NCI-H1694 (cell line): Measurements from ENCODE around the gene ILK.
A peak's percentile ranks its signal among the peaks of the same experiment; 100 is the strongest.

Source experiments
- DNase-seq: peaks from one replicate; lab custom pipeline; 2025; lab: John Stamatoyannopoulos, UW

ILK gene

GRCh38 chr11:6574816-6575715 lies 28.5 kb upstream of the ILK start:
- no peak for DNase-seq

DNA sequence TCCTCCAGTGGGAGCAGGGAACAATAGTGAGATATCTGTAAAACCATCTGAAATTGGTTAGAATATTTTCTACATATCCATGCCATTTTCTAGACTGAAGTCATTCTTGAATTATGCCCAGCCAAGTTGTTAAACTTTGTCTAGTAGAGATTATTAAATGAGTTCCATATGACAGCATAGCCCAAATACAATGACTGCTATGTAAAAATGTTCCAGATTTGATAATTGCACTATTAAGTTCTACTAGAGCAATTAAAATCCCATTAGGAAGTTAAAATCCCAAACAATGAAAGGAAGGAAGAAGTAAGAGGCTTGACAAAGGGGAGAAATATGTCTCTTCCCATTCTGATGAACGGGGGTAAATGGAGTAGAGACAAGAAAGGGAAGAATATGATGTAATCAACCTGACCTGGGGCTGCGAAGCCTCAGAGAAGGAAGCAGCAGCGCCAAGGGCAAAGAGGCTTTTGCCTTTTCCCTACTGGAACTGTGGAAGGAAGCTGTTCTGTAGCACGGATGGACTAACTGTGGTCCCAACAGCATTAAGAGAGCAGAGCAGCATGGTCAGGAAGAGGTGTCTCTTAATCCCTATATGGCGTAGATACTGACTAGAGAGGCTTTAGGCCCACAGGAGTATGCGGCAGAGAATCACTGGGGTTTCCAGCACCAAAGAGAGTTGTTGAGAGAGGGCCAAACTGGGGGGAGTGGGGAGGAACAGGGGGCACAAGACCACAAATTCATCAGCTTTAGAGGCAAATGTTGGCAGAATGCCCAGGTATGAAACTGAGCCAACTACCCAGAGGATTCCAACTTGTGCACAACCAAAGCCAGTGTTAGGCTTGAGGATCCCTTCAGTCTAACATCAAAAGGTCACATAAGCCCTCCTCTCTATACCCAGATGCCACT lies 26.9 kb upstream of the ILK start:
- DNase-seq: peak; percentile 68

- no peak for DNase-seq
These were observed 25.4 kb upstream of the ILK start for GRCh38 chr11:6578134-6578533.

DNA sequence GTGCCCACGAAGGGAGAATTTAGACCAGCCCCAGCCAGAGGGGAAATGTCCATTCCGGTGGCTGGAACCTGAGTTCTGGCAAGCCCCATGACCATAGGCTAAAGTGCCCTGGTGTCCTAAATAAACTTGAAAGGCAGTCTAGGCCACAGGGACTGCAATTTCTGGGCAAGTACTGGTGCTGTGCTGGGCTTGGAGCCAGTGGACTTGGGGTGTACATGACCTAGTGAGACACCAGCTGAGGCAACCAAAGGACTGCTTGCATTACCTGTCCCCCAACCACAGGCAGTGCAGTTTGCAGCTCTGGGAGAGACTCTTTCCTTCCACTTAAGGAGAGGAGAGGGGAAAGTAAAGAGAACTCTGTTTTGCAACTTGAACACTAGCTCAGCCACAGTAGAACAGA lies 23.9 kb upstream of the ILK start:
- no peak for DNase-seq

DNA sequence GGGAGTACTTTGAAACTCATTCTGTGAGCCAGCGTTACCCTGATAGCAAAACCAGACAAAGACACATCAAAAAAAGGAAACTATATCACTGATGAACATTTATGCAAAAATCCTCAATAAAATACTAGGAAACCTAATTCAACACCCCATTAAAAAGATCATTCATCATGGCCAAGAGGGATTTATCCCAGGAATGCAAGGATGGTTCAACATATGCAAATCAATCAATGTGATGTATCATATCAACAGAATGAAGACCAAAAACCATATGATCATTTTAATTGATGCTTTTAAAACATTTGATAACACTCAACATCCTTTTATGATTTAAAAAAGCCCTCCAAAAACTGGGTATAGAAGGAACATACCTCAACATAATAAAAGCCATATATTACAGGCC lies 20.0 kb upstream of the ILK start:
- DNase-seq: no peak

DNA sequence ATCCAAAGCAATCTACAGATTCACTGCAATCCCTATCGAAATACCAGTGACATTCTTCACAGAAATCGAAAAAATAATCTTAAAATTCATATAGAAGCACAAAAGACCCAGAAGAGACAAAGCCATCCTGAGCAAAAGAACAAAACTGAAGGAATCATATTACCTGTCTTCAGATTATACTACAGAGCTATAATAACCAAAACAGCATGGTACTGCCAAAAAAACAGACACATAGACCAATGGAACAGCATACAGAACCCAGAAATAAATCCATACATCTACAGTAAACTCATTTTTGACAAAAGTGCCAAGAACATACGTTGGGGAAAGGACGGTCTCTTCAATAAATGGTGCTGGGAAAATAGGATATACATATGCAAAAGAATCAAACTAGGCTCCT lies 19.0 kb upstream of the ILK start:
- DNase-seq: no peak

GRCh38 chr11:6586434-6587359 lies 16.9 kb upstream of the ILK start:
- DNase-seq: no peak

GRCh38 chr11:6587360-6587953 lies 16.1 kb upstream of the ILK start:
- DNase-seq: no peak

DNA sequence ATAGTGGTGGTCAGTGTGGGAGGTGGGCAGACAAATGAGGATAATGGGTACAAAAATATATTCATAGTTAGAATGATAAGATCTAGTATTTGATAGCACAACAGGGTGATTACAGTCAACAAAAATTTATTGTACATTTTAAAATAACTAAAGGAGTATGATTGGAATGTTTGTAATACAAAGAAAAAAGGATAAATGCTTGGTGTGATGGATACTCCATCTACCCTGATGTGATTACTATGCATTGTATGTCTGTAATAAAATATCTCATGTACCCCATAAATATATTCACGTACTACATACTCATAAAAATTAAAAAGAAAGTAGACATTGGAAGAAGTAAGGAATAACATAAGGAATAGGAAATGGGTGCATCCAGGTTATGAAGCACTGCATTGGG lies 15.6 kb upstream of the ILK start:
- no peak for DNase-seq

- DNase-seq: no peak
These were observed 9.3 kb upstream of the ILK start for GRCh38 chr11:6594142-6594768.

GRCh38 chr11:6596239-6596877 lies 7.2 kb upstream of the ILK start:
- no peak for DNase-seq

- no peak for DNase-seq
These were observed 5.0 kb upstream of the ILK start for GRCh38 chr11:6598555-6598954.

DNA sequence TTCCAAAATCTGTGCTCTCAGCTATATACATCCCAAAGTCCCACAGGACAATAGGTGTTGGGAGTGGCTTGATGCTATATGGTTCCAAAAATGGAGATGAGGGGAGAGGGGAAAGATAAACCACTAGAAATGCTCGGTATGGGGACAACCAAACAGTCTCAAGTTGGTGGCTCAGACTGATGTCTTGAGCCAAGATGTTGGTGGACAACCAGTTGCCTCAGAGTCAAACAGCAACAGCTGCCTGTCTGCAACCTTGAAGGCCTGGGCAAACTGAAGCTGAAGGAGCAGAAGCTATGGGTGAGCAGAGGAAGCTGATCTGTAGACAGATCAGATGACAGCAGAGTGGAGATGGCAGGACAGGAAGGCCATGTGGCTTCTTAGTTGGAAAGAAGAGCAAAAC lies 4.1 kb upstream of the ILK start:
- no peak for DNase-seq

DNA sequence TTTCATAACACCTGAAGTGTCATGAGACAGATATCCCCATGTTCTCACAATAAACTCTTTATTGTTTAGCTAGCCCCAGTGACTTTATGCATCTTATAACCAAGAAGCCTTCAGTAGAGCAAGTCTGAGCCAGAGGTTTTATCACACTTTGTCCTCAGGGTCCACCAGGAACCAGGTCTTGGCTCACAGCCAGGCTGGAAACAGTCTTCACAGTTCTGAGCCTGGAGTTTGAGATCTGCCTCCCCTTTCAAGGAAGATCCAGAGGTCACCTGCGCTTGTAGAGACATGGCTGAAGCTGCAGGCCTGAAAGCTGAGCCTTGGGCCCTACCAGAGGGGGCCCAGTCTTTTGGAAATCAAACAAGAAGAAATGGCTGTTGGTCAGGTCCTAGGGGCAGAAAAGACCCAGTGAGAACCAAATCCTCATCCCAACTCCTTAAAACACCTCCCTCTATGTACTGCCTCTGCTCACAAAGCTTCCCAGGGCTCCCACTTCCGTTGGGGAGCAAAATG lies 3.6 kb upstream of the ILK start:
- DNase-seq: no peak

DNA sequence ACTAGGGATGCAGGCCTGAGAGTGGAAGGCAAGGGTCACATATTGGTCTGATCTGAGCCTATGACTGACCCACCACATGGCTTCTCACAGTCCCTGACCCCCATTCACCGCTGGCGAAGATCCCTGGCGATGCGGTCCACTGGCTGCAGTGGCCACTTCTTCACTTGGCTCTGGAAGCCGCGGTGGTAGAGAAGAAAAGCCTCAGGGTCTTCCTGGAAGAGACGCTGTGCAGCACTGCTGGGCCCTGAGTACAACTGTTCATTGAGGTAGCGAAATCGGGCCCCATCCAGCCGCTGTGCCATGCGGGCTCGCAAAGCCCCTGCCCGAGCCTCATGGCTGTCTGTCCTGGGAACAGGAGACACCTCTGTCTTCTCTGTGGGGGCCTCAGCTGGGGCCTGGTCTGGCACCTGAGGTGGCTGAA lies 2.5 kb upstream of the ILK start:
- no peak for DNase-seq

- no peak for DNase-seq
These were observed 1.3 kb upstream of the ILK start for GRCh38 chr11:6602096-6602940.

DNA sequence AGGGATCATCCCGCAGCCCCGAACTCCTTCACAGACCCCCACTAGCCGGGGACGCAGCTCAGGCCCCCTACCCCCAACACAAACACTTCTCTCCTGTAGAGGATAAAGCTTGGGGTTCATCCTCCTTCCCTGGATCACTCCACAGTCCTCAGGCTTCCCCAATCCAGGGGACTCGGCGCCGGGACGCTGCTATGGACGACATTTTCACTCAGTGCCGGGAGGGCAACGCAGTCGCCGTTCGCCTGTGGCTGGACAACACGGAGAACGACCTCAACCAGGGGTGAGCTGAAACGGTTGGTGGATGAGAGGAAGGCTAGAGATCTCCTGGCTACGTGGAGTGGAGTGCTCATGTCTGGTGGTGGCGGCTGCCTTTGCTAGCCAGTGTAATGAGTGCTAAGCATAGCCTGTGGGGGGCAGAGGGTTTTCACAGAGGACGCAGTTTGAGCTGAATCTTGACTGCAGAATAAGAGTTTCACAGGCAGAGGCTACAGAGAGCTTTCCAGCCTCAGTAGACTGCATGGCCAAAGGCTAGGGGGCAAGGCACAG lies 580 bp downstream of the ILK start:
- DNase-seq: no peak

- no peak for DNase-seq
These were observed 1.2 kb downstream of the ILK start for GRCh38 chr11:6604790-6605189.
